SJSA1 (cell line): ENCODE data around the gene TSPAN17. TPM values are rescaled to one million over a fixed set of nuclear protein-coding genes. Genes with fewer than 3 reads are reported as not detected.
"Not testable (repeated sequence)": the region's sequence is repeated elsewhere in the genome, so short reads cannot be mapped to it uniquely, and the experiment has no call there.

Experiments used
- DNase-seq, 2 experiments: peaks; one replicate each; pipeline ENCODE4 v3.0.0-alpha.2; 2015 to 2020; ENCODE audit warnings: low spot score in 2 of 2, low read depth in 1 of 2
- H3K27ac ChIP-seq: fragments of 250-450 bp; sonication (Bioruptor Pico); 2 replicates; pipeline ENCODE4 v1.5.1; 2020; ENCODE audit warnings: mild to moderate bottlenecking, moderate library complexity
- H3K27me3 ChIP-seq: fragments of 250-450 bp; sonication (Bioruptor Pico); replicated peaks from 2 replicates; pipeline ENCODE4 v1.5.1; 2020; ENCODE audit warnings: mild to moderate bottlenecking, moderate library complexity
- H3K36me3 ChIP-seq: fragments of 250-450 bp; sonication (Bioruptor Pico); 2 replicates; pipeline ENCODE4 v1.5.1; 2020; ENCODE audit warnings: mild to moderate bottlenecking
- H3K4me1 ChIP-seq: fragments of 250-450 bp; sonication (Bioruptor Pico); replicated peaks from 2 replicates; pipeline ENCODE4 v1.6.1; 2021; ENCODE audit warnings: mild to moderate bottlenecking
- H3K4me3 ChIP-seq: fragments of 250-450 bp; sonication (Bioruptor Pico); 2 replicates; pipeline ENCODE4 v1.5.1; 2020; ENCODE audit warnings: mild to moderate bottlenecking
- H3K9me3 ChIP-seq: fragments of 250-450 bp; sonication (Bioruptor Pico); replicated peaks from 2 replicates; pipeline ENCODE4 v1.5.1; 2020; ENCODE audit warnings: mild to moderate bottlenecking
- total RNA-seq: library from RNA; depleted of rRNA; stranded (reverse); fragments of >200 nt; shearing (Covaris generic); gene quantifications from 2 replicates; pipeline ENCODE4 v1.2.3, GENCODE V29; 2014; rRNA removed

Gene TSPAN17, protein sequence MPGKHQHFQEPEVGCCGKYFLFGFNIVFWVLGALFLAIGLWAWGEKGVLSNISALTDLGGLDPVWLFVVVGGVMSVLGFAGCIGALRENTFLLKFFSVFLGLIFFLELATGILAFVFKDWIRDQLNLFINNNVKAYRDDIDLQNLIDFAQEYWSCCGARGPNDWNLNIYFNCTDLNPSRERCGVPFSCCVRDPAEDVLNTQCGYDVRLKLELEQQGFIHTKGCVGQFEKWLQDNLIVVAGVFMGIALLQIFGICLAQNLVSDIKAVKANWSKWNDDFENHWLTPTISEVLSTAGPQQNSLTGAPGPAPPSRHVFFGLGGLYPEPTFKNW
- 50.9 and 52.5 TPM in 2 replicates for total RNA-seq

DNA sequence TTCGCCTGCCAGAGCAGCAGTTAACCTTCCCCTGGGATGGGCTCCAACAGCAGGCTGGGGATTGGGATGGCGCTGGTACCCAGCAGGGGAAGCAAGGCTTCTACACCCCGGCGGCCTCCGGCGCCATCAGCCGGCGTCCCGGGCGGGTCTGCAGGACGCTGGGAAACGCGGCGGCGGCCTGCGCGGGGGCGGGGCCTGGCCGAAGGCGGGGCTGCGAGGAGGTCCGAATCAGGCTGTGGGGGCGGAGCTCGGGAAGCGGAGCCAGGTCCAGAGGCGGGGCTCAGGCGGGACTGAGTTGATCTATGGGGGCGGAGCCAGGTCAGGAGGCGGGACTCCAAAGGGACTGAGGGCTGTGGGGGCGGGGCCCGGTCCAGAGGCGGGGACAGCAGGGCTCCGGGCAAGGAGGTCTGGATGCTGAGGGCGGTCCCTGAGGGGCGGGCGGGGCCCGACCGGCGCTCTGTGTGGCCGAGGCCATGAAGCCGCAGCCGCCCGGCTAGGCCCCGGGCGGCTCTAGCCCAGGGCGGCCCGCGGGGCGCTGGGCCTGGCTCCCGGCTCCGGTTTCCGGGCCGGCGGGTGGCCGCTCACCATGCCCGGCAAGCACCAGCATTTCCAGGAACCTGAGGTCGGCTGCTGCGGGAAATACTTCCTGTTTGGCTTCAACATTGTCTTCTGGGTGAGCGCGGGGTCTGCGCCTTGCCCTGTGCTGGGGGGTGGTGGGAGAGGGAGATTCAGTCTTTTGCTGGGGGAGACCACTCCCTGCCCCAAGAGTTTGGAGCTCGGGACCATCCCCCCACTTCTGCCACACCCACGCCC is at the start of gene TSPAN17:
Gene TSPAN17, plus strand, starts transcription at position 455 of the 813 bp plus-strand sequence. Its CDS starts 132 bp downstream, at position 587.
- no peaks in the 10 kb centered on the region for H3K9me3 ChIP-seq
- peak; percentile 99 to 100 for DNase-seq
- H3K36me3 ChIP-seq: no peaks in the 10 kb centered on the region; the same call in 1 of the 2 replicates
- H3K4me3 ChIP-seq: peak within 1 kb of the TSS; percentile 57
- no peaks in the 10 kb centered on the region for H3K27me3 ChIP-seq
- peaks cover 16% of the 10 kb centered on the region for H3K4me1 ChIP-seq
- H3K27ac ChIP-seq: peak within 1 kb of the TSS; percentile 52

DNA sequence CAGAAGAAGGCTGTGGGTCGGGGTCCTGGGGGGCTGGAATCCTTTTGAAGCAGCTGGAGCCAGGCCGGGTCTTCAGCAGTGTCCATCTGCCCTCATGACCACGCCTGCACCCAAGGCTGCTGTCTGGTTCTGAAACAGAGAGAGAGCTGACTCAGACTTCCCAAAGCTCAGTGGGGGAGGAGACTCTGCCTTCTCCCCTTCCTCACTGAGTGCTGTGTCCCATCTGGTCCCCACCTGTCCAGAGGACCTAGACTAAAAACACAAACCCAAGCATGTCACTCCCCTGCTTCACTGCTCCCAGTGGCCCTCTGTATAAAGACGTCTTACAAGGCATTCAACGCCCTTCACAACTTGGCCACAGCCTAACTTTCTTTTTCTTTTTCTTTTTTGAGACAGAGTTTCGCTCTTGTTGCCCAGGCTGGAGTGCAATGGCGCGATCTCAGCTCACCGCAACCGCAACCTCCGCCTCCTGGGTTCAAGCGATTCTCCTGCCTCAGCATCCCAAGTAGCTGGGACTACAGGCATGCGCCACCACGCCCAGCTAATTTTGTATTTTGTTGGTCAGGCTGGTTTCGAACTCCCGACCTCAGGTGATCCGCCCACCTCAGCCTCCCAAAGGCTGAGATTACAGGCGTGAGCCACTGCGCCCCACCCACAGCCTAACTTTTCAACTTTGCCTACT is 47.4 kb upstream of the TSPAN17 start:
- not testable (repeated sequence) for H3K4me3 ChIP-seq, DNase-seq, H3K27me3 ChIP-seq, H3K4me1 ChIP-seq, H3K36me3 ChIP-seq, H3K9me3 ChIP-seq, H3K27ac ChIP-seq

DNA sequence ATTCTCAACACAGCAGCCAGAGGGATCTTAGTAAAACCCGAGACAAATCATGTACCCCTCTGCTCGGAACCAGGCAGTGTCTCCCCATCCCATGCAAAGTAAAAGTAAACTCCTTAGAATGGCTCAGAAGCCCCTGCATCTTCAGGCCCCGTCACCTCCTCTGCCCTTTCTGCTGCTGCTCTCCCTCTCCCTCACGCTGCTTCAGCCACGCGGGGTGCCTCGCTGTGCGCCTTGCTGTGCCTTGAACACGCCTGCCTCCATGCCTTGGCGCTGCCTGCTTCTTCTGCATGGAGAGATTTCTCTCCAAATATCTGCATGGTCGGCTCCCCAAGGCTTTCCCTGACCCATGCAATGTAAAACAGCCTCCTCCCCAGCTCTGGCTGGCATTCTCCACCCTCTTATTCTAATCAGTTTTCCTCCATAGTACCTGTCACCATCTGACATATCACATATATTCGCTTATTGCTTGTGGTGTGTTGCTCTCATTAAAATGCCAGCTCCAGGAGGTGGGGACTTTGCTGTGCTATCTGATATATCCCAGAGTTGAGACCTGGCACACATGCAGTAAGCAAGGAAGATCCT is 45.3 kb upstream of the TSPAN17 start:
- H3K36me3 ChIP-seq: peaks cover 9% of the 10 kb centered on the region; the same call in 1 of the 2 replicates
- DNase-seq: no peak
- H3K27me3 ChIP-seq: no peaks in the 10 kb centered on the region
- no peak overlapping the region for H3K4me3 ChIP-seq
- H3K4me1 ChIP-seq: no peaks in the 10 kb centered on the region
- H3K27ac ChIP-seq: no peak overlapping the region
- no peaks in the 10 kb centered on the region for H3K9me3 ChIP-seq

DNA sequence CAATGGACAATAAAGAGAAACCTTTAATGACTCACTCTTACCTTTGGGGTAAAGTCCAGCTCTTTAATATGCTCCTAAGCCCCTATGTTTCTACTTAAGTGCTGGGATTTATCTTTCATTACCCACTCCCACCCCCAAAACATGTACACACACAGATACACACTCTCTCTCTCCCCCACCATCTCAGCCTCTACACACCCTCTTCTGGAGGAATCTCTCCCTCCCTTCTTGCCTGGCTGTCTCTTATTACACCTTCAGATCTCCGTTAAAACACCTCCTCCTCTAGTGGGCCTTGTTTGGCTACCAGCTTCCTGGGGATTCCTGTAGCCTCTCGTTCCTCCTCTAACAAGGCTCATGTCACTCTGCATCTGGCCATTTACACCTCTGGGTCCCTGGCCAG is 44.2 kb upstream of the TSPAN17 start:
- H3K9me3 ChIP-seq: no peaks in the 10 kb centered on the region
- peaks cover 5% of the 10 kb centered on the region; the same call in 1 of the 2 replicates for H3K36me3 ChIP-seq
- DNase-seq: no peak
- H3K27ac ChIP-seq: no peak overlapping the region
- H3K27me3 ChIP-seq: no peaks in the 10 kb centered on the region
- no peaks in the 10 kb centered on the region for H3K4me1 ChIP-seq
- no peak overlapping the region for H3K4me3 ChIP-seq

DNA sequence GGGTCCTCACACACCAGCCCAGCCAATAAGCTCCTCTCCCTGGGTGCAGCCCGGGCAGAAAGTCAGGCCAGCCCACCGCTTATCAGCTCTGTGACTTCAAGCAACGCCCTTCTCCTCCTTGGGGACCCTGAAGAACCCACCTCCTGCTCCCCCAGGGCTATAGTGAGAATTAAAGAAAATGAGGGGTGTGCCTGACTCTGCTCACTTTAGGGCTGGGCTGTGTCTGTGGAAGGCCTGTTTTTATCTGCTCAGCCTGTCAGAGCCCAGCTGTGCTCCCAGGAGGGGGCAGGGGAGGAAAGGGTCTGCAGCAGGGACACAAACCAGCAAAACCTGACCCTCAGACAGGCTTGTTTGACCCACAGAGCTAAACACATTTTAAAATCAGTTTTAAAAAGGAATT is 41.3 kb upstream of the TSPAN17 start:
- no peaks in the 10 kb centered on the region for H3K27me3 ChIP-seq
- no peak for DNase-seq
- peaks cover 13% of the 10 kb centered on the region for H3K4me1 ChIP-seq

DNA sequence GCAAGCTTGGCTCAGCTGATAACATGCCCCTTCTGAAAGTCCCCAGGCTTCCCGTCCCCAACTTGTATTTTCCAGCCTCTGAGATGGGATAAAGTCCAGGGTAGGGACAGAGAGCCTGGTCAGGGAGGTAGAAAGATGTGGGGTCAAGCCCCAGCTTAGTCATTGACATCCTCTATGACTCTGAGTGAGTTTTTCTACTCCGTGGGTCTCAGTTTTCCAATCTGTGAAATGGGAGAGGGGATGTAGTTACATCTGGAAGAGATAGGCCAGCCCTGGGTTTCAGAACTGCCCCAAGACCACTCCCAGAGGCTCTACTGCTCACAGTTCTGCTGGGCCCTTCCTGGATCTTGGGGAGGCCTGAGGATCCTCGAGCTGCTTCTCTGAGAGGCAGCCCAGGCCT is 40.4 kb upstream of the TSPAN17 start:
- H3K4me1 ChIP-seq: peaks cover 13% of the 10 kb centered on the region
- H3K4me3 ChIP-seq: no peak overlapping the region

More for the DNA sequence above, 41.3 kb upstream of the TSPAN17 start:
- Histone ChIP-seq H3K27ac (no peak overlapping the region), H3K4me3 (no peak overlapping the region), H3K9me3 (no peaks in the 10 kb centered on the region), H3K36me3 (no peaks in the 10 kb centered on the region; the same call in none of the 2 replicates)

DNA sequence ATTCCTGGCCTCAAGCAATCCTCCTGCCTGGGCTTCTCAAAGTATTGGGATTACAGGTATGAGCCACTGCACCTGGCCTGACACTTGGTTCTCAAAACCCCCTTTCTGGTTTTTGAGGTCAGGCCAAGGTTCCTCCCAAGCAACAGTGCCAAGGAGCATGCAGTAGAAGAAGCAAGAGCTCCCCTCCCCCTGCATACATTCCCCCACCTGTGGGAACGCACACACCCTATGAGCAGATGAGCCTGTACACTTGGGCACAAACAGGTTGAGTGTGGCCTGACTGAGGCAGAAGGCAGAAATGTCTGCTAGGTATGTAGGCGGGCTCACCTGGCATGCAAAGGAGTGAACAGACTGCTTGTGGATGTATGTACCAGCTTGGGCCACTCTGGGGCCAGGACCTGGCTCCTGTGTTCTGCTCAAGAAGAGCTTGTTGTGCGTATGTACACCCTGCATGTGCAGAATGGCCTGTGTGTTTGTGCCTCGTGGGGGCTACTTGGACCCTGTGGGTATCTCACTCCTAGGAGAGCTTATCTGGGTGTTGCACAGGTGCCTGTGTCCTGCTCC is 39.1 kb upstream of the TSPAN17 start:
- no peaks in the 10 kb centered on the region; the same call in none of the 2 replicates for H3K36me3 ChIP-seq
- no peak overlapping the region for H3K27ac ChIP-seq
- H3K27me3 ChIP-seq: no peaks in the 10 kb centered on the region
- no peak overlapping the region for H3K4me3 ChIP-seq
- H3K4me1 ChIP-seq: peaks cover 13% of the 10 kb centered on the region
- DNase-seq: no peak
- H3K9me3 ChIP-seq: no peaks in the 10 kb centered on the region

More for the DNA sequence above, 40.4 kb upstream of the TSPAN17 start:
- Histone ChIP-seq H3K27ac (no peak overlapping the region), H3K36me3 (no peaks in the 10 kb centered on the region; the same call in none of the 2 replicates), H3K9me3 (no peaks in the 10 kb centered on the region), H3K27me3 (no peaks in the 10 kb centered on the region)
- DNase-seq: no peak

DNA sequence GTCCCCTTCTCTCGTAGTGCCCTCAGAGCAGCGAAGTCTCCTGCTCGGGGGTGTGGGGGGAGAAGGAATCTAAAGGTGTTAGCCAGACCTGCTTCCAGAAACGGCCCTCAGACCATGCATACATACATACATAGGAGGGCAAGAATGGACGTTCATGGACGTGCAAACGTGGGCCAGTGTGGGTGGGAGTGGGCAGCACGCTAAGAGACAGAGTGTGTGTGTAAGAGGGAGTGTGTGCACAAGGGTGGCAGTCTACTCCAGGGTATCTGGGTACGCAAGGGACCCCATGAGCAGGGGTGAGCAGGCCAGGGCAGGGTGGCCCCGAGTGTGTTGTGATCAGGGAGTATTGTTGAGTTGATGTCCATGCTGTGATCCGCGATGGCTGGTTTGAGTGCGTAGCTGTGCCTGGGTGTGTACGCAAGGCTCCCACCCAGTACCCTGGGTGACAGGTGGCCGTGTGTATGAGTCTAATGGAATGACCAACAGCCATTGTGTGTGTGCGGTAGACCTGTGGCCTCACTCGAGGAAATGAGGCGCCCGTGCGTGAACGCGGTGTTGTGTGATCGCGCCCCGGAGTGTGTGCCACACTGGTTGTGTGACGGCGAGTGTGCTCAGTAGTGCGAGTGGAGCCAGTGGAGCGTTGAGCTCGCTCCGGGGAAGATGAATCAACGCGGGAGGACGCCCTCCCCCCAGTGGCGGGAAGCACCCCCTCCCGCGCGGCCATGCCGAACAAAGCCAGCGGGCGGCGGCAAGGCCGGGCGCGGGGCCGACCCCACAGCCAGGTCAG is 38.2 kb upstream of the TSPAN17 start:
- Histone ChIP-seq H3K9me3 (no peaks in the 10 kb centered on the region), H3K36me3 (no peaks in the 10 kb centered on the region; the same call in none of the 2 replicates), H3K27ac (no peak overlapping the region), H3K27me3 (no peaks in the 10 kb centered on the region), H3K4me3 (peak overlapping the region; percentile 84), H3K4me1 (peaks cover 21% of the 10 kb centered on the region)
- no peak for DNase-seq

DNA sequence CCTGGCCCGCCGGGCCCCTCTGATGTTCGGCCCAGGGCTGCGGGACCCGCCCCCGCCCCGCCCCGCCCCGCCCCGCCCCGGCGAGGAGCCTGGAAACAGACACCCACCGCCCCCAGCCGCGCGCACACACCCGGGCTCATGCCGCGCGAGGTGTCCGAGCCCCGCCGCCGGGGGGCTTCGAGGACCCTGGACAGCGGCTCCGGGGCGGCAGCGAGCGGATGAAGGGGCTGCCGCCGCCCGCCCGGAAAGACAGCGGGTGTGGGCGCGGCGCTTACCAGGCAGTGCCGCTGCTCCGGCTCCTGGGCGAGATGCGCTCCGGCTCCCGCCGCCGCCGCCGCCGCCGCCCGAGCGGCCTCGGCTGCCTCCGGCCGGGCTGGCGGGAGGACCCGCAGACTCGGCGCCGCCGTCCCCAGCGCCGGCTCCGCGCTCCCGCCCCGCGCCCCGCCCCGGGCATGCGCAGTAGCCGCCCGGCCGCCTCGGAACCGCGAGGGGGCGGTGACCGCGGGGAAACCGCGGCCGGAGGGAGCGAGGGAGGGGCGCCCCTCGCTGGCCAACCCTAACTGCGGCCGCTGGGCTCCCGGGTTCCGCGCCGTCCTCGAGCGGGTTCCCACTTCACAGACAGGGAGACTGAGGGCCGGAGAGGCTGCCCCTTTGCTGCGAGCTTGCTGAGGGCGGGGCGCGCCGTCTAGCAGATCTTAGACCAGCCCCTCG is 37.4 kb upstream of the TSPAN17 start, which contains the start of gene GPRIN1:
Gene GPRIN1, minus strand, starts transcription at position 433 of the 711 bp plus-strand sequence. CDS start 10,322 bp downstream, outside the sequence.
- H3K4me3 ChIP-seq: peak within 1 kb of the TSS; percentile 84
- no peak within 1 kb of the TSS for H3K27ac ChIP-seq
- peaks cover 27% of the 10 kb centered on the region for H3K4me1 ChIP-seq
- peak; percentile 69 to 76 for DNase-seq
- no peaks in the 10 kb centered on the region for H3K9me3 ChIP-seq
- no peaks in the 10 kb centered on the region; the same call in none of the 2 replicates for H3K36me3 ChIP-seq
- H3K27me3 ChIP-seq: no peaks in the 10 kb centered on the region

DNA sequence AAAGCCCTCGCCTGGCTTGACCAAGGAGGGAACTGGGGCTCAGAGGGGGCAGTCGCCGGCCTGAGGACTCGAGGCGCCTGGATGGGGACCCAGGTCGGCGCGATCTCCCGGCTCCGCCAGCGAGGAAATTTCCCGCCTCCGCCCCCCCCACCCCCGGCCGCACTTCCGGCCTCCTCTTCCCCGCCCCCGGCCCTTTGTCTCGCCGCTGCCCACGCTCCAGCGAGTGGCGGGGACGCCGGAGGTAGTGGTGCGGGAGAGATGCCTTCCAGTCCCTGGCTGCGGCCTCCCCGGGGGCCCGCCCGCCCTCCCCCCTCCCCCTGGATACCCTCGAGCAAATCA is 36.9 kb upstream of the TSPAN17 start:
- no peak overlapping the region for H3K27ac ChIP-seq
- H3K36me3 ChIP-seq: no peaks in the 10 kb centered on the region; the same call in none of the 2 replicates
- H3K4me1 ChIP-seq: peaks cover 32% of the 10 kb centered on the region
- no peaks in the 10 kb centered on the region for H3K9me3 ChIP-seq
- DNase-seq: no peak
- H3K4me3 ChIP-seq: peak overlapping the region; percentile 84
- H3K27me3 ChIP-seq: no peaks in the 10 kb centered on the region

DNA sequence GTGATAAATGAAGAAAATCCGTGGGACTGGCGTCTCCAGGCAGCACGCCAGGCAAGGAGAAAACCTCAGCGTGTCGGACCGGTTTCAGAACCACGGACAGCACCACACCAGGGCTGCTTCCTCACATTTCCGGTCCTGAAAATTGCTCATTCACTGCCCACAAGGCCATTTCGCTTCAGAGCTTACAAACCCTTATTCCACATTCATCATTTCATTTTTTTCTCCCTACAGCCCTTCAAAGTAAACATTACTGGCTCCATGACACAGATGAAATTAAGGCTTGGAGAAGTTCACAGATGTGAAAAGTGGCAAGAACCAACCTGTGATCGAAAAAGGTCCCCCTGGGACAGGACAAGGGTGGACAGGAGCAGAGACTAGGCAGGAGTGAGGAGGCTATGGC is 35.8 kb upstream of the TSPAN17 start:
- Histone ChIP-seq H3K4me3 (no peak overlapping the region), H3K36me3 (no peaks in the 10 kb centered on the region; the same call in none of the 2 replicates), H3K9me3 (no peaks in the 10 kb centered on the region), H3K27ac (no peak overlapping the region), H3K4me1 (peaks cover 38% of the 10 kb centered on the region), H3K27me3 (no peaks in the 10 kb centered on the region)
- DNase-seq: peak; percentile 46 to 86

DNA sequence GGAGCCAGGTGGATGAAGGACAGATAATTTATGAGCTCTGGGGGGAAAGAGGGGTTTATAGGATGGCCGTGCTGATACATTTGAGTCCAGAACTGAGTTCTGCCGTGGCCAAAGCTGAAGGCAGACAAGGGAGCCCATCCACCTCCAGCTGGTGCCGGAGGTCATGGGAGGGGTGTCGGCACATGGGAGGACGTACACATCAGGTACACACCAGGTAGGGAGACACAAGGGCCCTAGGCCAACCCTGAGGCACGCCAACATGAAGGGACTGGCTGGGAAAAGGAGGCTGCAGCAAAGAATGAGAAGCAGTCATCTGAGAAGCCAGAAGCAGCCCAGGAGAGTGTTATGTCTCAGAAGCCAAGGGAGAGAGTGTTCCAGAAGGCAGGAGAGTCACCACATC is 35.3 kb upstream of the TSPAN17 start:
- H3K36me3 ChIP-seq: no peaks in the 10 kb centered on the region; the same call in none of the 2 replicates
- no peak overlapping the region for H3K4me3 ChIP-seq

More for the DNA sequence above, 35.3 kb upstream of the TSPAN17 start:
- Histone ChIP-seq H3K27me3 (no peaks in the 10 kb centered on the region), H3K9me3 (no peaks in the 10 kb centered on the region), H3K27ac (no peak overlapping the region), H3K4me1 (peaks cover 38% of the 10 kb centered on the region)
- DNase-seq: no peak
